SK-MEL-5 (cell line): ENCODE data around the gene COL2A1. TPM values are rescaled to one million over a fixed set of nuclear protein-coding genes. Genes with fewer than 3 reads are reported as not detected.

Experiments used
- DNase-seq: peaks from one replicate; pipeline ENCODE4 v3.0.0-alpha.2; 2016; ENCODE audit warnings: low read depth, low spot score
- in situ Hi-C: cut with HindIII; loops from 2 replicates; pipeline ENCODE4 v1.10.0; 2016; ENCODE audit warnings: low sequenced_read_pairs, high pct_unique_total_duplicates, low pct_unique_long_range_greater_than_20kb
- total RNA-seq: library from RNA; depleted of rRNA; stranded (reverse); fragments of >200 nt; shearing (Covaris generic); gene quantifications from 2 replicates; pipeline ENCODE4 v1.2.3, GENCODE V29; 2014

The COL2A1 gene
- total RNA-seq, 1 experiment from 2014 or later: 0.03 TPM

DNA sequence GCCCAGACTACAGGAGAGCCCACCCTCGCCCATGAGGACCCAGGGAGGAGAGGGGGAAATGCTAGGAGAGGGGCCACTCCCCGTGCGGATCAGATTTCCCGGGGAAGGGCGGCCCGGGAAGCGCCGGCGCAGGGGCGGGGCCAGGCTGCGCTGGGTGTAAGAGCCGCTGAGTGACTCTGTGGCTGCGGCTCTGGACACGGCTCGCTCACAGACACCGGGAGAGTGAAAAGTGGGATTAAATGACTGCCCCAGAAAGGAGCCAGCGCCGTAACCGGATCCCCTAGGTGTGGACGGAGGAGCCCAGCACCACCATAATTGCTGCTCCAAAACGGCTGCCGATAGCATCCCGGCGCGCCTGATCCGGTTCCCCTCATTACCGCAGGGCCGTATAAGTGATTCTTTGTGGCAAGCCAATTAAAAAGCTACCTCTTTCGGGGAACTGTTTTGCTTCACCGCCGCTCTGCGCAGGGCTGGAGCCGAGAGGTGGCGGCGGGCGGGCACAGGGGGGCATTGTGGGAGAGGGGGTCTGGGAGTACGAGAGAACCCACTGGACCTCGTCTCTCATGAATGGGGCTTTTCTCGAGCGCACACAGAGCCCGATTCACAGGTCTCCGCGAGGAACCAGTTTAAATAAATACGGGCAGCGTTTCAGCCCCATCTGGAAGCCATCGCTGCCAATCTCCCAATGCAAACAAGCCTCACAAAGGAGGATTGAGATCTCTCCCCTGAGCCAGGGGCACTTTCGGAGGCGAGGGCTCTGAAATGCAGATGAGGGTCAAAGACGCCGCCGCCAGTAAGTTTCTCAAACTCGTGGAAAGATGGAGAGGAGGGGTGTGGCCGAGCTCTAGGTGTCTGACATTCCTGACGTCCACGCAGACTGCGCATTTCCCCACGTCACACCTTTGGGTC lies 2.5 kb downstream of the COL2A1 start:
- DNase-seq: peak; percentile 50

DNA sequence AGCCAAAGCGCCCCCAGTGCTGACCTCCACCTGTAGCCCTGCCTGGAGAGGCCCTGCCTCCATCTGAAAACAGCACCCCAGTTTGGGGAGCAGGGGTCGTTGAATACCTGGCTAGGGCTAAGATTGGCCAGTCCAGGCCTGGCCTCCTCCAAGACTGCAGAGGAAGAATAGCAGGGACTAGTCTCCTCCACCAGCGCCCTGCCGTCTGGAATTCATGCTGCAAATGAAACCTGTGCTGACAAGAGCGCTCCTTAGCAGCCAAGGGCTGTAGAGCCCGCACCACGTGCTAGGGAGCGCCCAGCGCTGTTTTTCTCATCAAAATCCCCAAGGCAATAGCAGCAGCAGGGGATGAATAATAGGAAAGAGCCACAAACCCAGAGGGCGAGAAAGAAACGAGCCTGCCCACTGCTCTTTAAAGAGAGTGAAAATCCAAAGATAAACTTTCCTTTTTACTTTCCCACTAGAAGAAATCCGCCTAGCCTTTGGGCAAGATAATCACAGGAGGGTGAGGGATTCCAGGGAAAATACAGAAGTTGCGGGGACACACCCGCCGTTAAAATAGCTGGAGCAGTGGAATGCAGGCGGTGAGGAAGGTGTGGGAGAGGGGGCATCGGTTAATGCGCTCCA lies 3.3 kb downstream of the COL2A1 start:
- DNase-seq: peak; percentile 78
- in situ Hi-C loops: no loop called here

More for the DNA sequence above, 2.5 kb downstream of the COL2A1 start:
- in situ Hi-C loops: no loop called here

DNA sequence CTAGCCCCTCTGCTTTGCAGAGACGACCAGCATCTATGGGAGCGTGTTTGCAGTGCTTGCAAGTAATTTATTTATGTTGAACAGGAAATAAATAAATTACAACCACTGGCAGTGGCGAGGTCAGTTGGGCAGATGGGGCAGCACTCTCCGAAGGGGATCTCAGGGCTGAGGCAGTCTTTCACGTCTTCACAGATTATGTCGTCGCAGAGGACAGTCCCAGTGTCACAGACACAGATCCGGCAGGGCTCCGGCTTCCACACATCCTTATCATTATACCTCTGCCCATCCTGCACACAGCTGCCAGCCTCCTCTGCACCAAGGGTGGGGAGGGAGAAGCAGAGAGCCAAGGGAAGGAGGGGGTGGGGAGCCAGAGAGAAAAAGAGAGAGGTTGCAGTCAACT lies 4.5 kb downstream of the COL2A1 start:
- in situ Hi-C loops: no loop called here
- no peak for DNase-seq

DNA sequence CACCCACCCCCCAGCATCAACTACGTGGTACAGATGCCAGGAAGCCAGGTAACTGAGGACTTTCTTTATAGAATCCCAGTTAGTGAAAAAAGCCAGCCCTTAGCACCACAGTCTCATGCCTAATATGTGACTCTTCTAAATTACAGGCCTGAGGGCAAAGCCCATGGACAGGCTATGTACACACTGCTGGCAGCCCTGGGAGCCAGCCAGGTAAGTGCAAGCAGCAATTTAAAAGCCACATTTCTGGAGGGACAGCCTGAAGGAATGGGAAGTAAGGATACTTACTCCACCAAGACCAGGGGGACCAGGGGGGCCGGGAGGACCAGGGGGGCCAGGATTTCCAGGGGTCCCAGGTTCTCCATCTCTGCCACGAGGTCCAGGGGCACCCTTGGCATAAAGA lies 7.0 kb downstream of the COL2A1 start:
- in situ Hi-C loops: no loop called here

DNA sequence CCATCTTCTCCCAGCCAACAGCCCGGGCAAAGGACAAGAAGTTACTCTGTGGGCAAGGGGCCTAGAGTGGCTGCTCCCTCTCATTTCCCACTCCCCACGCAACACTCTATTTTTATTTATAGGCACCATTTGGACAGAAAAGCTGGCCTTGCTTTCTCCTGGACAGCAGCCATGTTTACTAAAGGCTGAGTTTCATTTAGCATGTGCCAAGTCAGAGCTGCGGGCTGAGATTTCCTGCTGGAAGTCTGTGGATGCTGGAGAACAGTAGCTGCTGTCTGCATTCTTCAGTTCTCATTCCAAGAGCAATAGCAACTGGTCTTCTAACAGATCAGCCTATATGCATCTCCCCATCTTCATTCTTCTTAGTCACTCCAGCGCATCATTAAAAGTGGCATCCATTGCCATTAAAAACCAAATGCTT lies 8.3 kb downstream of the COL2A1 start:
- in situ Hi-C loops: no loop called here
- DNase-seq: no peak

More for the DNA sequence above, 7.0 kb downstream of the COL2A1 start:
- no peak for DNase-seq

DNA sequence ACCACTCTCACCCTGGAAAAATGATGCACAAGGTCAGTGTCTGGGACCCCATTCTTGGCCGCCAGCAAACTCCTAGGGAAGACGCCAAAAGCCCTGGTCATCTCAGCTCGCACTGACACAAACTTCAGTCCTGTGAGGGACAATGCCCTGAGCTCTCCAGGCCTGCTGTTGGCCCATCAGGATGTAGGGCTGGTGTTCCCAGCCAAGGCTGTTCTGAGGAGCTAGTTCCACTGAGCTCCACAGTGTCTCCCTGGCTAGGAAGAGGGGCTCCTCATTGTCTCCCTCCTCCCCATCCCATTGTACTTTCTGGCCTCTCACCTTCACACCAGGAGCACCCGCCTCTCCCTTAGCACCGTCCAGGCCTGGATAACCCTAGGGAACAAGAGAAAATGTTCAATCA lies 10.8 kb downstream of the COL2A1 start:
- in situ Hi-C loops: no loop called here
- DNase-seq: no peak

DNA sequence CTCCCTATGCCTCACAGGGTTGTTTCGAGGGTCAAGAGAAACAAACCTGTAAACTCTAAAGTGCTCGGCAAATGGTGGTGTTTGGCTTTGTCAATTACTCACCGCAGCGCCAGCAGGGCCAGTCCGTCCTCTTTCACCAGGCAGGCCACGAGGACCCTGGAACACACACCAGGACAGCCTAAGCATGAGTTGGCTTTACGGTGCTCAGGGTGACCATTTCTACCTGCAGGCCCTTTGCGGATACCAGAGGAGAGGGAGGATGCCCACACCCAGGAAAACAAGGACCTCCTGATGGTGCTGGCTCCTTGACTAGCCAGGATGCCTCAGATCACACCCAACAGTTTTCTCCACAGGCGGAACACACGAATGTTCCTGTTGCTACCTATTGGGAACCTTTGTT lies 11.5 kb downstream of the COL2A1 start:
- no peak for DNase-seq
- in situ Hi-C loops: no loop called here

DNA sequence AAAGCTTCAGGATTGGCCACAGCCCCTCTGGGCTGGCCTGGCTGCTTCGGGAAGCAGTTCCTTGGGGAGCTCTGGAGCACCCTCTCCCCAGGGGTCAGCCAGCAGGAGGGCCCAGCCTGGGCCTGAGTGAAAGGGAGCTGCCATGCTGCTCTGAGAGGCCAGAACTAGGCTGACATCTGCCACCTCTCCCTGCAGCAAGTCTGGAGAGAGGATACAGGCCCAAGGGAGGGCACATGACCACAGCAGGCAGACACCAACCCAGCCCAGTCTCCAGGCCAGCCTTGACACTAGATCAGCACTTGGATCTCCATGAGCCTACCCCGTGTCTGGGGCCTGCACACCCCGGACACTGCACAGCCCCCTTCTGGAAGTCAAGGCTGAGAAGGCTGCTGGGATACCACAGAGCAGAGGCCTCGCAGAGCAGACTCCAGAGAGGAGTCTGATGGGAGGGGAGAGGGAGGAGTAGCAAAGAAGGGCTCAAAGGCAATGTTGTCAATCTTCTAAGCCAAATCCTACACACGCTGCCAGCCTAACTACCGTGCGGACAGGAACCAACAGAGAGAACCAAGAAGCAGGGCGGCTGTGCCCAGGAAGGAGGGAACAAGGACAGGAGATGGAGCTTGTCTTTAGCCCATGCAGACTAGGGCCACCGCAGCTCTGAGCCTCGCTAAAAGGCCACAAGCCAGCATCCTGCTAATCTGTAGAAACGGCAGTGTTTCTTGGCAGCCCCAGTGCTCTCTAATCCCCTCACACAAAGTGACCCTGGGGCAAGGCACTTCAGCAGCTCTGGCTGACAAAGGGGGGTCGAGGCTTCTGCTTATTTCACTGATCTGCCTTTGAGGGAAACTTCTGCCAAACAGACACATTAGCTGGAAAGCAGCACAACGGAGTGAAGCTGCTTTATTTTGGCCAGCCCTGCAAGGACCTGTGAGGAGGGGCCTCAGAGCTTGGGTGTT lies 12.9 kb downstream of the COL2A1 start:
- no peak for DNase-seq
- in situ Hi-C loops: no loop called here

DNA sequence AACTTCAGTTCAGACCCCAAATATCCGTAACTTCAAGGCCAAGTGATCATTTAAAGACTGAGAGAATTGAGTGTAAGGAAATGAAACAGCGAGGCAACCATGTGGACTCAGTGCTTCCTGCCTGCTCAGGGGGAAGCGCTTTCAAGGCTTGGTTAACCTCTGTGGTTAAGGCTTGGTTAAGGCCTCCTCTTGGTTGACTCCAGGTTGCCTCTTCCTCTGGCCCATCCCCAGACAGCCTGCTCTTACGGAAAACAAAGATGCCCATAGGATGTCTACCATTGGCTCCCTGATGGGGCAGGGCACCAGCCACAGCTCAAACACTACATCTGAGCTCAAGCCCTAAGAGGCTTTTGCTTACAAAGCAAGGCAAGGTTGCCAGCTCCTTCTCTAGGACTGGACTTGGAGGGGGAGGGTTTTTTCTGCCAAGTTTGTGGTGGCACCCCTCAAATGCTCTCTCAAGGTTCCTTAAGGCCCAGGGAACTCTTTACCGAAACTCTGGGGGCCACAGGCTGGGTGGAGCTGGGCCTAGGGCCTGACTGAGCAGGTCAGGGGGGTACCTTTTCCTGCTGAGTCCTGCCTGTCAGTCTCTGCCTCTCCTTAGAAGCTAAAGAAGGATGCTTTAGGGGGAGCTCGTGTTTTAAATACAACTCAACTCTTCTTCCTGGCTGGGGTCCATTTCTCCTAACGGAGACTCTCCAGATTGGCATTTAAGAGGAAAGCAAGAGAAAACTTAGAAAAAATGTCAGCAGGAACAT lies 13.7 kb downstream of the COL2A1 start:
- in situ Hi-C loops: no loop called here
- DNase-seq: no peak

DNA sequence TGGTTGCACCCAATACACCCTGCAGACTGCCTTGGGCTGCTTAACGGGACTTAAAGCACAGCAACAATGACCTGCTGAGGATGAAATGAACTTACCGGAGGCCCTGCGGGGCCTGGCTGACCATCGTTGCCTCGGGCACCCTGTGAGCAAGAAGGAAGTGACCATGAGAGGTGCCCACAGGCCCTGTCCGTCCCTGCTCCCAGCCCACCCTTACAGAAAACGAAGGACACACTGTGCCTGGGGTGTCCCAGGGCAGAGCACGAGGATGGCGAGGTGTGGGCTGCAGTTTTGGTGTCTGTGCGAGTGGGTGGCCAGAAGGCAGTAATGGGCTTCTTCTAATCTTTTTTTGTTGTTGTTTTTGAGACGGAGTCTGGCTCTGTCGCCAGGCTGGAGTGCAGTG lies 14.6 kb downstream of the COL2A1 start:
- DNase-seq: no peak
- in situ Hi-C loops: no loop called here

DNA sequence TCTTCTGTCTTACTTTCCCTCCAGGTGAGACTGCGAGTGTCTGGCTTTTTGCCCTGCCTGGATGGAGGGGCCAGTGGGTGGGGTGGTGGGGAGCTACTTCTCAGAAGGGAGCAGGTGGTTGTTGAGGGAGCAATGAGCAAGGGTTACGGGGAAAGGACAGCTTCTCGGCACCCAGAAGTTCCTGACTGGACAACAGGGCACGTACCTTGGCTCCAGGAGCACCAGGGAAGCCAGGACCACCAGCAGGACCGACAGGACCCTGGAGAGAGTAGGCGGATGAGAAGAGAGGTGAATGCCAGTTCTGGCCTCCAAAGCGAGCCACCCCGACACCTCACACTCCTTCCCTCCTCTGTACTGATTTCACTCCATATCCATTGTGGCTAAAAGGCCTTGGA lies 15.3 kb downstream of the COL2A1 start:
- DNase-seq: no peak
- in situ Hi-C loops: no loop called here

DNA sequence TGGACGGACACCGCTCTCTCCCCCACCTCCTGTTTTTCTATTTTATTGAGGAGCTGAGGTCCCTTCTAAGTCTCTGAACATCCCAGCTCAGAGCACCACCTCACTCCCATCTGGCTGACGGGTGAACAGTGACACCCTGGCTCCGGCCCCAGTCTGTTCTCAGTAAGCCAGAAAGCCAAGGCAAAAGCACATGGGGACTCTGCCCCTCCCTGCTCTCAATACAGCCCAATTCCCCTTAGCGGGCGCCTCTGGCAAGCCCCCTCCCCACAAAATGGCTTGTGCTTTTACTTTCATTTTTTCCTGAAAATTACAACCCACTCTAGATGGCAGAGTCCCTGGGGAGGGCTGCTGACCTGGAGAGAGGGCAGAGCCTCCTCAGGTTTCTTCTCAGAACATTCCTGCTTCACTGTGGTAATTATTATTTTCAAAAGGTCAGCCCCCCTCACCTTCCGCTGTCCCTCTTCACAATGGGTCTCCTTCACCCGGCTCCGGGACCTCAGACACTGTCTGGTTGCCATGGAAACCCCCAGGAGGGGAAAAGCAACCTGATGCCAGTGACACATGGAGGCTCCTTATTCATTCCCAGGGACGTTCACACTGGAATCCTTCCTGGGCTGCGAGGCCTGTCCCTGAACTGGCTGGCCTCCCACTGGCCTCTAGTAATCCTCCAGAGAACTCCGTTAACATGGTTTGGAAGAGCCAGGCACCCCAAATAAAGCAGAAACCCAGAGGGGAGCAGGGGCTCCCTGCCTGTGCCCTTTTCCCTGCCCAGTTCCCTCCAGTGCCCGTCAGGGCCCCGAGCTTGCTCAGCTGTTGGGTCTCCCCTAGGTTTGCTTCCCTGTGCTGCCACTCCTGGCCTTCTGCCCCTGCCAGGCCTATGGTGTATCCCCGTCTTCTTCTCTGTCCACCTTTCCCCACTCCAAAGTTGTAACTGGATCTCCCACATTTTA lies 15.9 kb downstream of the COL2A1 start:
- DNase-seq: peak; percentile 15
- in situ Hi-C loops: no loop called here

DNA sequence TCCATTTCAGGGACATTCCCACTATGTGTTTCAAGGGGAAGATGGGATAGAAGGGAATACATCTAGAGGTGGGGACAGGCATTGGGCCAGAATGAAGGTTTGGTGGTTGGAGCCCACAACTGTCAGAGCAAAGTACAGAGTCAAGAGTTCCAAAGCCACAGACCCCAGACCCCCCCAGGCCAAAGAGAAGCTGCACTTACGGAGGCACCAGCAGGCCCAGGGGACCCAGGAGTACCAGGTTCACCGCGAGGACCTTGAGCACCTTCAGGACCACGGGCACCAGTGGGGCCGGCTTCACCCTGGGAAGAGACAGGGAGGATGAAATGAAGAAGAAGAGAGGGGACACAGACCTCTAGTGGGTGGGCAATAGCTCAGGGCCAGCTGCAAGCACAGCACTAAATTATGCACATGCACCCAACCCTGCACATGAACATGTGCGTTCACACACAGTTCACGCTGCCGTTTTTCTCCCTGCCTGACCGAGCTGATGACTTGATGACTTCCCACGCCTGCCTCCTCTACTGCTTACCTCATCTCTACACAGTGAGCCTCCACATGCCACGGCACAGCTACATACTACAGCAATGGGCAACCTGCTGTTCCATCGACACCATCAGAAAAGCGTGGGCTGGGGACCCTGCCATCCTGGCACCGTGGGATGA lies 16.7 kb downstream of the COL2A1 start:
- in situ Hi-C loops: no loop called here
- DNase-seq: no peak

DNA sequence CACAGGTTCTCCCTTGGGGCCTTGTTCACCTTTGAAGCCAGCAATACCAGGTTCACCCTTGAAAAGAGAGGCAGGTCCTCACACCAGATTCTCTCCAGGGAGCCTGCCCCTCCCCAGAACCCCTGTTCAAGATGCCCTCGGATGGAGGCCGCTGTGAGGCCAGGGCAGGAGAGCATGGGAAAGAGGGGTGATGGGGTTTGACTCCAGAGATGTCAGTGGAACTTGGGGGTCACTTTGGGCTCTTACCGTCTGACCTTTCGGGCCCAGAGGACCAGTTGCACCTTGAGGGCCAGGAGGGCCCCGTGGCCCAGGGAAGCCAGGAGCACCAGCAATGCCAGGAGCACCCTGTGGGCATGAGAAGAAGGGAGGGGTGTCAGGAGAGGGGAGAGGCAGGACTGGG lies 17.4 kb downstream of the COL2A1 start:
- DNase-seq: no peak
- in situ Hi-C loops: no loop called here

DNA sequence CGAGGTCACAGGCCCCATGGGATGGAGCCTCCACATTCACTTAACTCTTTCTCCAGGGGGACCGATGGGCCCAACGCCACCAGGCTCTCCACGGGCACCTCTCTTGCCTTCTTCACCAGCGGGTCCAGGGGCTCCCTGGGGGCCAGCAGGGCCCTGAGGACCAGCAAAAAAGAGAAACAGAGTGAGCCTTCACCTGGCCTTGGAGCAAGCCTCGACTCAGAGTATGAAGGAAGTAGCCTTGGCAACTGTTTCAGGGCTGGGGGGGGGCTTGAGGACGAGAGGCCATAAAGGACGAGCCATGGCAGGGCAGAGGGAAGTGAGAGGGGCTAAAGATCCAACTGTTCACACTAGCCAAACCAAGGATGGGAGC lies 18.0 kb downstream of the COL2A1 start:
- in situ Hi-C loops: no loop called here
- DNase-seq: no peak
